Measurements from ENCODE around the gene CYP2E1. TPM values are rescaled to one million over a fixed set of nuclear protein-coding genes. Genes with fewer than 3 reads are reported as not detected.

Gene CYP2E1
- total RNA-seq, 6 experiments from 2014 or later = 0.45 to 1.3 (median 0.83) TPM

DNA sequence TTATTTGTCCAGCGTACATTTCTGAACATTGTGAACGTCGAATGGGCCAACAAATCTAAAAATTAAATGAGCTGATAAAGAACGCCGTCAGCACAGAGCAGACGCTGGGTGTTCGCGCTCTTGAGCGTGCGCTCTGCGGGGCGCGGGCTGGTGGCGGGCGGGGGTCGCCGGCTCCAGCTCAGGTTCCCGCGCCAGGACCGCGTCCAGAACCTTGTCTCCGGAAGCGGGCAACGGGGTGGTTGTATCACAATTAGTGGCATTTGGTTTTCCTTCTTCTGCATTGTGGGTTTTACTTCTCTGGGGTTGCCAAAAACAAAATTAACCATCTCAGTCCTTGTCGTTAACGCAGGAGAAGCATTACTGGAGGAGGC, 2.4 kb downstream of the CYP2E1 start:
- Mint-ChIP-seq H3K4me1 (ENCODE audit: low read depth) (peaks cover 6% of the 10 kb centered on the region; the same call in 1 of the 2 replicates), H3K9me3 (no peaks in the 10 kb centered on the region), H3K27me3 (ENCODE audit: insufficient read depth) (peaks cover 58% of the 10 kb centered on the region), H3K36me3 (ENCODE audit: low read depth) (no peaks in the 10 kb centered on the region; the same call in 1 of the 2 replicates), H3K4me3 (no peak overlapping the region), H3K27ac (no peak overlapping the region)
- TF ChIP-seq, protein P1, sequence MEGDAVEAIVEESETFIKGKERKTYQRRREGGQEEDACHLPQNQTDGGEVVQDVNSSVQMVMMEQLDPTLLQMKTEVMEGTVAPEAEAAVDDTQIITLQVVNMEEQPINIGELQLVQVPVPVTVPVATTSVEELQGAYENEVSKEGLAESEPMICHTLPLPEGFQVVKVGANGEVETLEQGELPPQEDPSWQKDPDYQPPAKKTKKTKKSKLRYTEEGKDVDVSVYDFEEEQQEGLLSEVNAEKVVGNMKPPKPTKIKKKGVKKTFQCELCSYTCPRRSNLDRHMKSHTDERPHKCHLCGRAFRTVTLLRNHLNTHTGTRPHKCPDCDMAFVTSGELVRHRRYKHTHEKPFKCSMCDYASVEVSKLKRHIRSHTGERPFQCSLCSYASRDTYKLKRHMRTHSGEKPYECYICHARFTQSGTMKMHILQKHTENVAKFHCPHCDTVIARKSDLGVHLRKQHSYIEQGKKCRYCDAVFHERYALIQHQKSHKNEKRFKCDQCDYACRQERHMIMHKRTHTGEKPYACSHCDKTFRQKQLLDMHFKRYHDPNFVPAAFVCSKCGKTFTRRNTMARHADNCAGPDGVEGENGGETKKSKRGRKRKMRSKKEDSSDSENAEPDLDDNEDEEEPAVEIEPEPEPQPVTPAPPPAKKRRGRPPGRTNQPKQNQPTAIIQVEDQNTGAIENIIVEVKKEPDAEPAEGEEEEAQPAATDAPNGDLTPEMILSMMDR (IDR thresholded peaks at IDR 0.05) = no peak
- no peak for DNase-seq

- TF ChIP-seq, protein P1 (IDR thresholded peaks at IDR 0.05) = no peak
- Mint-ChIP-seq H3K27ac (no peak overlapping the region), H3K9me3 (no peaks in the 10 kb centered on the region), H3K4me1 (ENCODE audit: low read depth) (peaks cover 6% of the 10 kb centered on the region; the same call in 1 of the 2 replicates), H3K4me3 (no peak overlapping the region), H3K36me3 (ENCODE audit: low read depth) (no peaks in the 10 kb centered on the region; the same call in 1 of the 2 replicates), H3K27me3 (ENCODE audit: insufficient read depth) (peaks cover 55% of the 10 kb centered on the region)
- no peak for DNase-seq
Measured at GRCh38 chr10:133530506-133530905, 3.3 kb downstream of the CYP2E1 start.

GRCh38 chr10:133532871-133533270, 5.7 kb downstream of the CYP2E1 start:
- no peak for DNase-seq
- peaks cover 6% of the 10 kb centered on the region; the same call in 1 of the 2 replicates for H3K4me1 Mint-ChIP-seq (ENCODE audit: low read depth)
- TF ChIP-seq, protein P1 (IDR thresholded peaks at IDR 0.05) = no peak
- no peak overlapping the region for H3K4me3 Mint-ChIP-seq
- H3K36me3 Mint-ChIP-seq (ENCODE audit: low read depth) = no peaks in the 10 kb centered on the region; the same call in 1 of the 2 replicates
- H3K27me3 Mint-ChIP-seq (ENCODE audit: insufficient read depth) = peaks cover 43% of the 10 kb centered on the region
- no peak overlapping the region for H3K27ac Mint-ChIP-seq
- no peaks in the 10 kb centered on the region for H3K9me3 Mint-ChIP-seq

- Mint-ChIP-seq H3K9me3 (no peaks in the 10 kb centered on the region), H3K36me3 (ENCODE audit: low read depth) (no peaks in the 10 kb centered on the region; the same call in 1 of the 2 replicates), H3K4me1 (ENCODE audit: low read depth) (peaks cover 1% of the 10 kb centered on the region; the same call in 1 of the 2 replicates), H3K27me3 (ENCODE audit: insufficient read depth) (peaks cover 28% of the 10 kb centered on the region), H3K4me3 (no peak overlapping the region), H3K27ac (no peak overlapping the region)
- TF ChIP-seq, protein P1 (IDR thresholded peaks at IDR 0.05) = no peak
- DNase-seq = no peak
Measured at GRCh38 chr10:133534417-133534816, 7.3 kb downstream of the CYP2E1 start.

DNA sequence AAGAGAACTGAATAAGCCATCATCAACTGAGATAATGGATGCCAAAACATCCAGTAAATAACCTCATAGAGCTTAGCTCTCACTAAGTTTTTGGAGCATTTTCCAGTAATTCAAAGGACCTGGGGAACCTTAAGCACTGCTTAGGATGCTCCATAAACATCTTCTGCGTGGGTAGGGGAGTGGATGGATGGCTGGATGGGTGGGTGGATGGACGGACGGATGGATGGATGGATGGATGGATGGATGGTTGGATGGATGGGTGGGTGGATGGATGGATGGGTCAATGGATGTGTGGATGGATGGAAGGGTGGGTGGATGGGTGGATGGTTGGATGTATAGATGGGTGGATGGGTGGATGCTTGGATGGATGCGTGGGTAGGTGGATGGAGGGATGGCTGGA, 9.0 kb downstream of the CYP2E1 start:
- TF ChIP-seq, protein P1 (IDR thresholded peaks at IDR 0.05) = no peak
- H3K9me3 Mint-ChIP-seq = no peaks in the 10 kb centered on the region
- DNase-seq = no peak
- H3K27me3 Mint-ChIP-seq (ENCODE audit: insufficient read depth) = peaks cover 17% of the 10 kb centered on the region
- no peak overlapping the region for H3K4me3 Mint-ChIP-seq
- H3K27ac Mint-ChIP-seq = no peak overlapping the region
- H3K4me1 Mint-ChIP-seq (ENCODE audit: low read depth) = no peaks in the 10 kb centered on the region
- no peaks in the 10 kb centered on the region for H3K36me3 Mint-ChIP-seq (ENCODE audit: low read depth)
